Measurements from ENCODE around the gene ROBO1. TPM values are rescaled to one million over a fixed set of nuclear protein-coding genes. Genes with fewer than 3 reads are reported as not detected.
A peak's percentile ranks its signal among the peaks of the same experiment; 100 is the strongest.

ROBO1 gene
- total and polyA plus RNA-seq, 2 donors (not counting 1 experiment from before 2014, with no cell fraction given): 0.27 to 3.2 TPM

- H3K27me3 ChIP-seq (replicated peaks in 1 of 4; ENCODE audit: control extremely low read depth in 1 of 4, control insufficient read depth in 3 of 4, insufficient read depth in 4 of 4, low read length in 3 of 4): no peaks in the 10 kb centered on the region
- no peak overlapping the region for H2AFZ ChIP-seq (ENCODE audit: insufficient read depth, low read depth, low read length, poor library complexity, severe bottlenecking)
- no peak for ATAC-seq (ENCODE audit: low read depth)
- Mint-ChIP-seq H3K27me3 (no peaks in the 10 kb centered on the region), H3K4me3 (no peak overlapping the region), H3K4me1 (no peaks in the 10 kb centered on the region), H3K9me3 (ENCODE audit: insufficient read depth) (peaks cover 9% of the 10 kb centered on the region), H3K27ac (no peak overlapping the region)
- CTCF ChIA-PET: no interaction called here
- peaks cover 2 to 16% (median 7%) of the 10 kb centered on the region in 3 donors for H3K9me3 ChIP-seq (ENCODE audit: control extremely low read depth in 1 of 3, control insufficient read depth in 2 of 3, insufficient read depth in 1 of 3, low read length in 2 of 3)
- peak; percentile 7 for DNase-seq
- H3K4me3 ChIP-seq (ENCODE audit: control extremely low read depth in 1 of 5, extremely low read depth in 1 of 5, insufficient read depth in 1 of 5, low read depth in 2 of 5, low read length in 4 of 5): no peak overlapping the region
- H4K20me1 ChIP-seq (ENCODE audit: control insufficient read depth, insufficient read depth, low read length, poor library complexity, severe bottlenecking): no peaks in the 10 kb centered on the region
- TF ChIP-seq EZH2 (IDR thresholded peaks at IDR 0.05; ENCODE audit: borderline replicate concordance, insufficient read depth, low read depth, low read length, poor library complexity, severe bottlenecking): no peak
- TF ChIP-seq CTCF (IDR thresholded peaks at IDR 0.05): no peak
- no peak overlapping the region for H3K4me2 ChIP-seq (replicated peaks; ENCODE audit: low read depth, low read length, poor library complexity, severe bottlenecking)
- intact Hi-C loops (cut with micrococcal nuclease): no loop called here
- H3K4me1 ChIP-seq (ENCODE audit: control insufficient read depth in 2 of 2, insufficient read depth in 2 of 2, low read length in 2 of 2): no peaks in the 10 kb centered on the region
- POLR2A ChIA-PET: no interaction called here
- no peaks in the 10 kb centered on the region for H3K79me2 ChIP-seq (ENCODE audit: control insufficient read depth, insufficient read depth, low read length)
- H3K9ac ChIP-seq (ENCODE audit: low read length): no peak overlapping the region
- H3K27ac ChIP-seq (ENCODE audit: low read length in 2 of 2): no peak overlapping the region
- WGBS (ENCODE audit: insufficient coverage): 98% methylated on average over 7 of the region's 9 CpGs
- H3K36me3 ChIP-seq (replicated peaks in 1 of 2; ENCODE audit: control extremely low read depth in 1 of 2, control insufficient read depth in 1 of 2, extremely low read depth in 1 of 2, insufficient read depth in 2 of 2, low read length in 1 of 2): no peaks in the 10 kb centered on the region
Observed at GRCh38 chr3:79052054-79052681, 715.6 kb downstream of the ROBO1 start.

- no peaks in the 10 kb centered on the region for H3K4me1 ChIP-seq (ENCODE audit: control insufficient read depth in 2 of 2, insufficient read depth in 2 of 2, low read length in 2 of 2)
- H3K9ac ChIP-seq (ENCODE audit: low read length): no peak overlapping the region
- H3K27me3 ChIP-seq (replicated peaks in 1 of 4; ENCODE audit: control extremely low read depth in 1 of 4, control insufficient read depth in 3 of 4, insufficient read depth in 4 of 4, low read length in 3 of 4): no peaks in the 10 kb centered on the region
- CTCF ChIA-PET: no interaction called here
- H4K20me1 ChIP-seq (ENCODE audit: control insufficient read depth, insufficient read depth, low read length, poor library complexity, severe bottlenecking): no peaks in the 10 kb centered on the region
- no peaks in the 10 kb centered on the region for H3K79me2 ChIP-seq (ENCODE audit: control insufficient read depth, insufficient read depth, low read length)
- H2AFZ ChIP-seq (ENCODE audit: insufficient read depth, low read depth, low read length, poor library complexity, severe bottlenecking): no peak overlapping the region
- H3K9me3 Mint-ChIP-seq (ENCODE audit: insufficient read depth): peaks cover 7% of the 10 kb centered on the region
- POLR2A ChIA-PET: no interaction called here
- H3K4me1 Mint-ChIP-seq: no peaks in the 10 kb centered on the region
- intact Hi-C loops (cut with micrococcal nuclease): no loop called here
- no peak overlapping the region for H3K4me2 ChIP-seq (replicated peaks; ENCODE audit: low read depth, low read length, poor library complexity, severe bottlenecking)
- WGBS (ENCODE audit: insufficient coverage): 100% methylated on average over 1 of the region's 4 CpGs
- TF ChIP-seq CTCF (IDR thresholded peaks at IDR 0.05) (no peak), EZH2 (IDR thresholded peaks at IDR 0.05; ENCODE audit: borderline replicate concordance, insufficient read depth, low read depth, low read length, poor library complexity, severe bottlenecking) (no peak)
- H3K27ac Mint-ChIP-seq: no peak overlapping the region
- no peak overlapping the region for H3K4me3 Mint-ChIP-seq
- no peak for ATAC-seq (ENCODE audit: low read depth)
- no peak overlapping the region for H3K4me3 ChIP-seq (ENCODE audit: control extremely low read depth in 1 of 5, extremely low read depth in 1 of 5, insufficient read depth in 1 of 5, low read depth in 2 of 5, low read length in 4 of 5)
- H3K9me3 ChIP-seq (ENCODE audit: control extremely low read depth in 1 of 3, control insufficient read depth in 2 of 3, insufficient read depth in 1 of 3, low read length in 2 of 3): peaks cover 0 to 7% (median under 1%) of the 10 kb centered on the region in 3 donors
- H3K27ac ChIP-seq (ENCODE audit: low read length in 2 of 2): no peak overlapping the region
- DNase-seq: no peak
- H3K36me3 ChIP-seq (replicated peaks in 1 of 2; ENCODE audit: control extremely low read depth in 1 of 2, control insufficient read depth in 1 of 2, extremely low read depth in 1 of 2, insufficient read depth in 2 of 2, low read length in 1 of 2): no peaks in the 10 kb centered on the region
- no peaks in the 10 kb centered on the region for H3K27me3 Mint-ChIP-seq
Observed at GRCh38 chr3:79047581-79047980, 720.2 kb downstream of the ROBO1 start.

Data from B cell (primary cell).